Measurements from ENCODE around the gene DAPK1.

DAPK1 gene

DNA sequence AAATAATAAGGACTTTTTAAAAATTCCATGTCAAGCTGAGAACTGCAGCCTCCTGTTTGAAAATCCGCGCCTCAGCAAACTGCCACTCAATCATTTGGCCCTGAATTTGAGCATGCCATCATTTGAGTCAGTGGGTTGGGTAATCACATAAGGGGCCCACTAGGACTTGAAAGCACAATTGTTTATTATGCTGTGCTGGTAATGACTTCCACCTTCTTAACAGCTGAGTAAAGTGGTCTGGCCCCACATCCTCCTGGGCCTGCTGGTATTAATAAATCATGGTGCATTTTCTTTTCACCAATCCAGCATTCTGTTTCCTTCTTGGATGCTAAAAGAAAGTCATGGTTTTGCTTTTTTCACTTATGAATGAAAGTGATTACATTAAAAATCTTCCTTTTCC is 125.3 kb downstream of the DAPK1 start:
- Histone ChIP-seq H3K27me3 (ENCODE audit: insufficient read depth, low read length) (no peaks in the 10 kb centered on the region), H4K20me1 (ENCODE audit: insufficient read depth, low read length) (no peaks in the 10 kb centered on the region), H3K4me3 (ENCODE audit: low read depth, low read length, poor library complexity, severe bottlenecking) (no peak overlapping the region), H3K4me2 (ENCODE audit: low read length) (no peak overlapping the region), H2AFZ (ENCODE audit: low read length) (no peak overlapping the region), H3K9me3 (ENCODE audit: low read length) (no peaks in the 10 kb centered on the region), H3K27ac (ENCODE audit: low read depth, low read length, poor library complexity, severe bottlenecking) (no peak overlapping the region), H3K36me3 (ENCODE audit: insufficient read depth, low read length) (no peaks in the 10 kb centered on the region), H3F3A (ENCODE audit: insufficient read depth, low read length) (no peaks in the 10 kb centered on the region), H3K79me2 (ENCODE audit: insufficient read depth, low read length) (no peaks in the 10 kb centered on the region), H3K9me2 (ENCODE audit: low read depth, low read length) (no peaks in the 10 kb centered on the region), H3K9ac (ENCODE audit: low read length) (no peak overlapping the region), H3K4me1 (ENCODE audit: insufficient read depth, low read length, severe bottlenecking) (no peaks in the 10 kb centered on the region)
- TF ChIP-seq EZH2 (IDR thresholded peaks at IDR 0.05; ENCODE audit: borderline replicate concordance, low read length): no peak
- TF ChIP-seq CTCF (IDR thresholded peaks at IDR 0.05; ENCODE audit: low read length): no peak

DNA sequence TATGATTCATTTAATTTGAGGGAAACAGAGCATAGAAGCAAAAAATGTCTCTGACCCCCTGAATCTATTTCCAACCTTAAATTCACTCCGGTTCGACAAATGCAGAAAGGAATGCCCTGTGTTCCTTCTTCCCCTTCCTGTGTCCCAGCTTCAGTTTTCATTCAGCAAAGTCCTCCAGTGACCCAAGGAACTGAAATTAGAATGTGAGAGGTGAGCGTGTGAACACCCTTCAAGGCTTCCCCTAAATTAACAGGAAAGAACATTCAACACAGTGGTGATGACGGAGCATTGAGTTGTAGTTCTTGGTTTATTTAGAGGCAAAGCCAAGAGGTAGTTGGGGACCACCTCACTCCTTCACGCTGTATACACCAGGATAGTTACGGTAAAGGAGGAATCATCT is 130.7 kb downstream of the DAPK1 start:
- Histone ChIP-seq H3K36me3 (ENCODE audit: insufficient read depth, low read length) (no peaks in the 10 kb centered on the region), H3F3A (ENCODE audit: insufficient read depth, low read length) (no peaks in the 10 kb centered on the region), H3K79me2 (ENCODE audit: insufficient read depth, low read length) (no peaks in the 10 kb centered on the region), H3K4me1 (ENCODE audit: insufficient read depth, low read length, severe bottlenecking) (no peaks in the 10 kb centered on the region), H2AFZ (ENCODE audit: low read length) (no peak overlapping the region), H4K20me1 (ENCODE audit: insufficient read depth, low read length) (no peaks in the 10 kb centered on the region), H3K9me2 (ENCODE audit: low read depth, low read length) (no peaks in the 10 kb centered on the region), H3K4me2 (ENCODE audit: low read length) (no peak overlapping the region), H3K4me3 (ENCODE audit: low read depth, low read length, poor library complexity, severe bottlenecking) (no peak overlapping the region), H3K9me3 (ENCODE audit: low read length) (no peaks in the 10 kb centered on the region), H3K27ac (ENCODE audit: low read depth, low read length, poor library complexity, severe bottlenecking) (no peak overlapping the region), H3K9ac (ENCODE audit: low read length) (no peak overlapping the region), H3K27me3 (ENCODE audit: insufficient read depth, low read length) (no peaks in the 10 kb centered on the region)
- TF ChIP-seq EZH2 (IDR thresholded peaks at IDR 0.05; ENCODE audit: borderline replicate concordance, low read length) (no peak), CTCF (IDR thresholded peaks at IDR 0.05; ENCODE audit: low read length) (no peak)

DNA sequence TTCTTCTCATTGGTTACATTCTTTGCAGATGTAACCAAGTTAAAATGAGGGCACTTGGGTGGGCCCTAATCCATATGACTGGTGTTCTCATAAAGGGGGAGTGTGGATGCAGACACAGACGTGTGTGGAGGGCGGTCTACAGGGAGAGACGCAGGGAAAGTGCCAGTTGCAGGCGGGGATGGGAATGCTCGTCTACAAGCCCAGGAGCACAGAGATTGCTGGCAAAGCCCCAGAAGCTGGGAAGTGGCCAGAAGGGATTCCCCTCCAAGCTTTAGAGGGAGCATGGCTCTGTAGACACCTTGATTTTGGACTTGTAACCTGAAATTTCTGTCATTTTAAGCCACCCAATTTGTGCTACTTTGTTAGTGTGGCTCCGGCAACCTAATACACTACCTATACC is 131.4 kb downstream of the DAPK1 start:
- Histone ChIP-seq H3K27ac (ENCODE audit: low read depth, low read length, poor library complexity, severe bottlenecking) (no peak overlapping the region), H3K36me3 (ENCODE audit: insufficient read depth, low read length) (no peaks in the 10 kb centered on the region), H3K9me2 (ENCODE audit: low read depth, low read length) (no peaks in the 10 kb centered on the region), H3K4me2 (ENCODE audit: low read length) (no peak overlapping the region), H2AFZ (ENCODE audit: low read length) (no peak overlapping the region), H3K4me3 (ENCODE audit: low read depth, low read length, poor library complexity, severe bottlenecking) (no peak overlapping the region), H3K4me1 (ENCODE audit: insufficient read depth, low read length, severe bottlenecking) (no peaks in the 10 kb centered on the region), H3K9ac (ENCODE audit: low read length) (no peak overlapping the region), H4K20me1 (ENCODE audit: insufficient read depth, low read length) (no peaks in the 10 kb centered on the region), H3K9me3 (ENCODE audit: low read length) (no peaks in the 10 kb centered on the region), H3K79me2 (ENCODE audit: insufficient read depth, low read length) (no peaks in the 10 kb centered on the region), H3K27me3 (ENCODE audit: insufficient read depth, low read length) (no peaks in the 10 kb centered on the region), H3F3A (ENCODE audit: insufficient read depth, low read length) (no peaks in the 10 kb centered on the region)
- TF ChIP-seq EZH2 (IDR thresholded peaks at IDR 0.05; ENCODE audit: borderline replicate concordance, low read length) (no peak), CTCF (IDR thresholded peaks at IDR 0.05; ENCODE audit: low read length) (no peak)

Data from OCI-LY1 (cell line).